ENCODE data around the gene SETD5. TPM values are rescaled to one million over a fixed set of nuclear protein-coding genes. Genes with fewer than 3 reads are reported as not detected.

SETD5 gene
- polyA plus RNA-seq, 1 donor (not counting 4 experiments of a cell fraction or from before 2014, with no cell fraction given), result 37.8 TPM

- no peak overlapping the region for H3K4me2 ChIP-seq (ENCODE audit: control insufficient read depth, extremely low read depth, insufficient read depth, low read depth, low read length)
- H3K9me3 ChIP-seq (ENCODE audit: control insufficient read depth, low read depth, low read length), result no peaks in the 10 kb centered on the region
- peaks cover 5% of the 10 kb centered on the region for H4K20me1 ChIP-seq (ENCODE audit: control insufficient read depth, extremely low read depth, insufficient read depth, low read length)
- no peaks in the 10 kb centered on the region for H3K27me3 ChIP-seq (ENCODE audit: control insufficient read depth, extremely low read depth, insufficient read depth, low read length)
- dilution Hi-C loops (cut with MboI; ENCODE audit: extremely low pct_ligation_motif_present, low sequenced_read_pairs), result no loop called here
- DNase-seq (ENCODE audit: low read depth, low spot score) (no peak), FAIRE-seq (no peak)
- no peak for TF ChIP-seq EZH2 (IDR thresholded peaks at IDR 0.05; ENCODE audit: low read length)
- no peak for TF ChIP-seq CTCF (optimal IDR thresholded peaks at IDR 0.05 in 1 of 3, IDR thresholded peaks at IDR 0.05 in 1 of 3, conservative IDR thresholded peaks at IDR 0.05 in 1 of 3; ENCODE audit: extremely low read depth in 1 of 3, insufficient read depth in 2 of 3, low read length in 3 of 3)
- H3K4me1 ChIP-seq (ENCODE audit: control insufficient read depth, extremely low read depth, insufficient read depth, low read length), result peaks cover 16% of the 10 kb centered on the region
- H3K9me1 ChIP-seq (ENCODE audit: control insufficient read depth, extremely low read depth, insufficient read depth, low read length), result no peaks in the 10 kb centered on the region
- H3K36me3 ChIP-seq (ENCODE audit: control insufficient read depth in 2 of 2, extremely low read depth in 1 of 2, insufficient read depth in 2 of 2, low read length in 2 of 2), result peaks cover 28 to 50% of the 10 kb centered on the region in 2 experiments
- no peak overlapping the region for H2AFZ ChIP-seq (ENCODE audit: control insufficient read depth, low read length)
- H3K9ac ChIP-seq (ENCODE audit: control insufficient read depth, extremely low read depth, insufficient read depth, low read length), result no peak overlapping the region
- H3K4me3 ChIP-seq (ENCODE audit: control insufficient read depth in 2 of 3, extremely low read depth in 1 of 3, insufficient read depth in 2 of 3, low read depth in 1 of 3, low read length in 3 of 3), result no peak overlapping the region
- no peak overlapping the region for H3K27ac ChIP-seq (ENCODE audit: control insufficient read depth, insufficient read depth, low read length)
- H3K79me2 ChIP-seq (ENCODE audit: control insufficient read depth, insufficient read depth, low read length), result peaks cover 32% of the 10 kb centered on the region
Observed at GRCh38 chr3:9387322-9387655, 10.1 kb upstream of the SETD5 start.

- H3K36me3 ChIP-seq (ENCODE audit: control insufficient read depth in 2 of 2, extremely low read depth in 1 of 2, insufficient read depth in 2 of 2, low read length in 2 of 2), result peaks cover 24 to 50% of the 10 kb centered on the region in 2 experiments
- H3K27ac ChIP-seq (ENCODE audit: control insufficient read depth, insufficient read depth, low read length), result no peak overlapping the region
- no peak overlapping the region for H3K4me2 ChIP-seq (ENCODE audit: control insufficient read depth, extremely low read depth, insufficient read depth, low read depth, low read length)
- H3K4me1 ChIP-seq (ENCODE audit: control insufficient read depth, extremely low read depth, insufficient read depth, low read length), result peaks cover 18% of the 10 kb centered on the region
- no peaks in the 10 kb centered on the region for H3K9me1 ChIP-seq (ENCODE audit: control insufficient read depth, extremely low read depth, insufficient read depth, low read length)
- no peaks in the 10 kb centered on the region for H3K27me3 ChIP-seq (ENCODE audit: control insufficient read depth, extremely low read depth, insufficient read depth, low read length)
- H3K4me3 ChIP-seq (ENCODE audit: control insufficient read depth in 2 of 3, extremely low read depth in 1 of 3, insufficient read depth in 2 of 3, low read depth in 1 of 3, low read length in 3 of 3), result no peak overlapping the region
- no peaks in the 10 kb centered on the region for H3K9me3 ChIP-seq (ENCODE audit: control insufficient read depth, low read depth, low read length)
- no peak for TF ChIP-seq CTCF (optimal IDR thresholded peaks at IDR 0.05 in 1 of 3, IDR thresholded peaks at IDR 0.05 in 1 of 3, conservative IDR thresholded peaks at IDR 0.05 in 1 of 3; ENCODE audit: extremely low read depth in 1 of 3, insufficient read depth in 2 of 3, low read length in 3 of 3)
- TF ChIP-seq EZH2 (IDR thresholded peaks at IDR 0.05; ENCODE audit: low read length), result no peak
- H2AFZ ChIP-seq (ENCODE audit: control insufficient read depth, low read length), result no peak overlapping the region
- FAIRE-seq (no peak), DNase-seq (ENCODE audit: low read depth, low spot score) (no peak)
- peaks cover 41% of the 10 kb centered on the region for H3K79me2 ChIP-seq (ENCODE audit: control insufficient read depth, insufficient read depth, low read length)
- H4K20me1 ChIP-seq (ENCODE audit: control insufficient read depth, extremely low read depth, insufficient read depth, low read length), result peaks cover 10% of the 10 kb centered on the region
- dilution Hi-C loops (cut with MboI; ENCODE audit: extremely low pct_ligation_motif_present, low sequenced_read_pairs), result no loop called here
- no peak overlapping the region for H3K9ac ChIP-seq (ENCODE audit: control insufficient read depth, extremely low read depth, insufficient read depth, low read length)
Observed at GRCh38 chr3:9388142-9388541, 9.3 kb upstream of the SETD5 start.
